Kidney epithelial cell (primary cell): ENCODE data around the gene OMD. TPM values are rescaled to one million over a fixed set of nuclear protein-coding genes. Genes with fewer than 3 reads are reported as not detected.

Source experiments
- DNase-seq: peaks from one replicate; pipeline ENCODE4 v3.0.0-alpha.2; 2010; ENCODE audit warnings: low read depth
- H3K27me3 ChIP-seq: 2 replicates; pipeline ENCODE4 v1.6.0; 2011; ENCODE audit warnings: low read length; ENCODE audit not compliant: control insufficient read depth, insufficient read depth
- H3K36me3 ChIP-seq: 2 replicates; pipeline ENCODE4 v1.5.1; 2011; ENCODE audit warnings: low read length; ENCODE audit not compliant: control insufficient read depth, insufficient read depth
- H3K4me3 ChIP-seq: 2 replicates; pipeline ENCODE4 v1.5.1; 2011; ENCODE audit warnings: low read depth, mild to moderate bottlenecking, control low read depth, low read length
- total RNA-seq: library from RNA; depleted of rRNA; stranded (reverse); fragments of >200 nt; gene quantifications from 2 replicates; pipeline ENCODE4 v1.2.3, GENCODE V29; 2015
- TF ChIP-seq, protein P1 (sequence below): IDR thresholded peaks from 2 replicates; pipeline ENCODE4 v1.5.1; 2011; ENCODE audit warnings: mild to moderate bottlenecking, moderate library complexity, low read length, control low read depth, inconsistent platforms; ENCODE audit not compliant: insufficient read depth, poor library complexity, severe bottlenecking

Gene OMD
- total RNA-seq, 1 donor from 2014 or later, result not detected

DNA sequence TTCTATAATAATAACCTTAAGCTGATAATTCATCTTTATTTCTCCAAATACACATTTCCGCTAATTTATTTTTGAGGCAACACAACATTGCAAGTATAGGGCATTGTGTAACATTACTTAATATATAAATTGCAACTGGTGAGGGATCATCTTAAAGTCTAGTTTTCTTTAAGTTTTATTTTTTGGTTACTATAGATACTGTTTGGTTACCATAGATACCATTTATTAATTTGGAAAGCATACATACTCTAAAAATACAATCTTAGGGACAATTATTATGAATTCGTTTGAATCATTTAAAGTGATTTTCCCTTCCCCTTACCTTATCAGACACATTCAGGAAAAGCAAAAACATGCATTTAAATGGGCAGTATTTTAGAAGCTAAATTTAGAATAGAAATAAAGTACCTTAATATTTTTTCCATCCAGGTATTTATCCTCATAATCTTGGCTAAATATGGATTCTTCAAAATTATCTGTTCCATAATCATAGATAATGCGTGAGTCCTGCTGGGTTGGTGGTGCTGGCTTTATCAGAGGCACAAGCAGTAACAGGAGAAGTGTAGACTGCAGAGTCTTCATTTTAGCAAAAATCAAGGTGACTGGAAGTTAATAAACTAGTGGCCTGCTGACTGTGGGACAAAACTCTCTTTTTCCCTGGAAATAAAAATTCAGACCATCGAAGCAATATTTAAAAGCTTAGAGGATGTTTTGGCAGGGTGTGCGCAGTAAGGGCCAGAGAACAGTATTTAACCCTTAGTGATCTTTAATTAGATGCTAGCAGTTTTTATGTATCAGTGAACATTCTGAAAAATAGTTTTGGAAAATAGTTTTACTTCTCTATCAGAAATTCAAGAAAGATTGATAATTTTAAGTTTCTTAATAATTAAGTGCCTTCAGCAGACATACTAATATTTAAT, 21.2 kb downstream of the OMD start:
- Histone ChIP-seq H3K27me3 (no peaks in the 10 kb centered on the region), H3K4me3 (no peak overlapping the region), H3K36me3 (no peaks in the 10 kb centered on the region)
- TF ChIP-seq, protein P1, sequence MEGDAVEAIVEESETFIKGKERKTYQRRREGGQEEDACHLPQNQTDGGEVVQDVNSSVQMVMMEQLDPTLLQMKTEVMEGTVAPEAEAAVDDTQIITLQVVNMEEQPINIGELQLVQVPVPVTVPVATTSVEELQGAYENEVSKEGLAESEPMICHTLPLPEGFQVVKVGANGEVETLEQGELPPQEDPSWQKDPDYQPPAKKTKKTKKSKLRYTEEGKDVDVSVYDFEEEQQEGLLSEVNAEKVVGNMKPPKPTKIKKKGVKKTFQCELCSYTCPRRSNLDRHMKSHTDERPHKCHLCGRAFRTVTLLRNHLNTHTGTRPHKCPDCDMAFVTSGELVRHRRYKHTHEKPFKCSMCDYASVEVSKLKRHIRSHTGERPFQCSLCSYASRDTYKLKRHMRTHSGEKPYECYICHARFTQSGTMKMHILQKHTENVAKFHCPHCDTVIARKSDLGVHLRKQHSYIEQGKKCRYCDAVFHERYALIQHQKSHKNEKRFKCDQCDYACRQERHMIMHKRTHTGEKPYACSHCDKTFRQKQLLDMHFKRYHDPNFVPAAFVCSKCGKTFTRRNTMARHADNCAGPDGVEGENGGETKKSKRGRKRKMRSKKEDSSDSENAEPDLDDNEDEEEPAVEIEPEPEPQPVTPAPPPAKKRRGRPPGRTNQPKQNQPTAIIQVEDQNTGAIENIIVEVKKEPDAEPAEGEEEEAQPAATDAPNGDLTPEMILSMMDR, result no peak
- no peak for DNase-seq

DNA sequence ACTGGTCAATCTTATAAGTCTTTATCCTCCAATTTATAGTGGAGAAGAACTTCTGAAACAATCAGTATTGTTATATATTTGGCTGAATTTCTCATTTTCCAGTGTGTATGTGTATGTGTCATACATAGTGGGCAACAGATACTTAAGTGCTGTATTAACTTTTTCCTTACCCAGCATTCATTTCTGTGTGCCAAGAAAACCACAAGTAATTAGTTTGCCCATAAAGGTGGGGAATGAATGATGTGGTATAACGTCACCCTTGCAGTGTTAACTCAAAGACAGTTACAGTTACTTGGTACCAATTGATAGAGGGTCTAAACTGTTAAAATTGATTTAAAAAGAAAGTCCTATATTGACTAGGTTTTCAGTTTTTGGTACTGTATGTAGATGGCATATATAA, 21.9 kb downstream of the OMD start:
- H3K4me3 ChIP-seq, result no peak overlapping the region
- DNase-seq, result no peak
- no peaks in the 10 kb centered on the region for H3K36me3 ChIP-seq
- H3K27me3 ChIP-seq, result no peaks in the 10 kb centered on the region
- TF ChIP-seq, protein P1, result no peak

DNA sequence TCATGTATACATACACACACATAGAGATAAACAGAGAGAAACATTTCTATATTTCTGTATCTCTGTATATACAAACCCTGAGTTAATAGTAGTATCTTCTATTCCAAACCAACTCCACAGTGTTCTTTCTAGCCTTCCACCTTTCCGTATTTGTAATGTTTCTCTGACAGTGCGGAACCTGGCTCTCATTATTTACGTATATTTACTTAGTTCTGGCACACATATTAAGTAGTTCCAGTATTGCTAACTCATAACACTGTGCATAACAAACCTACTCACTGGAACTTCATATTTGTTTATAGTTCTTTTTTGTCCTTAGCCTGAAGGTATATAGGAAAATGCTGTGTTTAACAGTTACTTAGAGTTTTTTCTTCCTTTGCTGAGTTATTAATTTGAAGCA, 26.4 kb downstream of the OMD start:
- no peak overlapping the region for H3K4me3 ChIP-seq
- no peaks in the 10 kb centered on the region for H3K36me3 ChIP-seq
- H3K27me3 ChIP-seq, result no peaks in the 10 kb centered on the region
- DNase-seq, result no peak
- TF ChIP-seq, protein P1, result no peak

DNA sequence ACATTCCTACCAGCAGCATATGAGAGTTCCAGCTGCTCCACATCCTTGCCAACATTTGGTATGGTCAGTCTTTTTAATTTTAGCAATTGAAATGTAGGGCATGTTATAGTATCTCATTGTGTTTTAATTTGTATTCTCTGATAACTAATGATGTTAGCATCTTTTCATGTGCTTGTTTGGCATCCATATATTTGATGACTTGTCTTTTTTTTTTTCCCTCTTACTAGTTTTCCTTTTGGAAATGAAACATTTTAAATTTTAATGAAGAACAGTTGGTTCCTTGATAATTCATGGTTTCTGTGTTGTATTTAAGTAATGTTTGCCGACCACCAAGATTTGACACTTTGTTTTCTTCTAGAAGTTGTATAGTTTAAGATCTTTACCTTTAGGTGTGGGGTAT, 28.7 kb downstream of the OMD start:
- H3K4me3 ChIP-seq, result no peak overlapping the region
- no peaks in the 10 kb centered on the region for H3K27me3 ChIP-seq
- no peaks in the 10 kb centered on the region for H3K36me3 ChIP-seq
- DNase-seq, result no peak
- TF ChIP-seq, protein P1, result no peak

DNA sequence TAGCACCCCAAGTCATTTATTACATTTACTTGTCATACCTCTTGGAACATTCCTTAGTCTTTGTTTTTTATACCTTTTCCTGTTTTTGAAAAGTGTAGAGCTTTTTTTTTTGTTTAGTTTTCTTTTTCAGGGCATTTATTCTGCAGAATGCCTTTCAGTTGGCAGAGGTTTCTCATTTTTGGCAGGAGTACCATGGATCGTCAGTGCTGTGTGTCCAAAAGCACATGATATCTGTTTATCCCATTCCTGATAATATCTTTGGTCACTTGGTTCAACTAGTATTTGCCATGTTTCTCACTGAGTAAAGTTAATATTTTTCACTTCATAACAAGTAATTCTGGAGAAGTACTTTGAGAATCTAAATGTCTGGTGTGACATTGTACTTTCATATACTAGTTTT, 30.6 kb downstream of the OMD start:
- no peak for DNase-seq
- no peak overlapping the region for H3K4me3 ChIP-seq
- TF ChIP-seq, protein P1, result no peak
- H3K27me3 ChIP-seq, result no peaks in the 10 kb centered on the region
- no peaks in the 10 kb centered on the region for H3K36me3 ChIP-seq

DNA sequence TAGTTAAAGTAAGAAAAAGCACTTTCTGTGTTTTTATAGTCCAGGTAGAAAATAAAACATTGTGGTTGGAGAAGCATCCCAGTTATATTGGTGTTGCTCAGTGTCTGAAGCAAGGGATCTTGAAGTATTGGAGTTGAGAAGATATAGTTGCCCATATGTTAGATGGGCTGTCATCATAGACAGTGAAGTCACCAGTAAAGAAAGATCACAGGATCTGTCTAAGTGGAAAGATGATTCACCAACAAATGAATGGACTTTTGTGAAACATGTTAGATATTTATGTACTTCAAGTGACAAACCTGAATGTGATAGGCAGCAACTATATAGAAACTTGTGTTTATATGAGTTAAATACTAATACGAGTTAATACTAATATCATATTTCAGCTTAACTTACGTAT, 31.6 kb downstream of the OMD start:
- no peaks in the 10 kb centered on the region for H3K27me3 ChIP-seq
- H3K36me3 ChIP-seq, result no peaks in the 10 kb centered on the region
- DNase-seq, result no peak
- H3K4me3 ChIP-seq, result no peak overlapping the region
- TF ChIP-seq, protein P1, result no peak
